GM21423 (cell line): ENCODE results near the gene PTPRN2.

Source experiments
- ATAC-seq: cut with Tn5 transposase; IDR thresholded peaks from one replicate; pipeline ENCODE4 v1.9.1; 2021; ENCODE audit warnings: mild to moderate bottlenecking, moderate library complexity; ENCODE audit not compliant: unreplicated experiment

Gene PTPRN2

DNA sequence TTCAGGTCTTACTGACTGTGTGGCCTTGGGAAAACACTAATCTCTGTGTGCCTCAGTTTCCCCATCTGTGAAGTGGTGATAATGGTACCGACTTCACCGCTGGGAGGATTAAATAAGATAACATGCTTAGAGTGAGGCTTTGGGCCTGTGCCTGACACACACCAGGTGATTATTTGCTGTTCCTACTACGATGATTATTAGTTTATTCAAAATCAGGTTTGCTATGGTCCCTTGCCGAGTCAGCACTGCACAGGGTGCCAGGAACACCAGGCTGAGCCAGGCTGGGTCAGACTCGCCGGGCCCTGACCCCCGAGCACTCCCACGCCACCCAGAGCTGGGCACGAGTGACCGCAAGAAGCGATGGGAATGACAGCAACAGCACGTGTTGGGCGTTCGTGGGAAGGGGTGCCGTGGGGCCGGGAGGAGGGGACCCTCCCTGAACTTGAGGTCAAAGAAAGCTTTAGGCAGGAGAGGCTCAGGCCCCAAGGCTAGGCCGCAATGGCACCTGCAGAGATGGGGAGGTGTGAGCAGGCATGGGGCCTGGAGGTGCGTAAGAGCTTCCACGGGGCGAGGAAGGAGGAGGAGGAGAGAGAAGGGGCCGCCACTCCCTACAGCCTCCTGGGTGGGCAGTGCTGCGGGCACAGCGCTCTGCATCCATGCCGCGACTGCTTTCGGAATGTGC lies 925.4 kb downstream of the PTPRN2 start:
- ATAC-seq: no peak

DNA sequence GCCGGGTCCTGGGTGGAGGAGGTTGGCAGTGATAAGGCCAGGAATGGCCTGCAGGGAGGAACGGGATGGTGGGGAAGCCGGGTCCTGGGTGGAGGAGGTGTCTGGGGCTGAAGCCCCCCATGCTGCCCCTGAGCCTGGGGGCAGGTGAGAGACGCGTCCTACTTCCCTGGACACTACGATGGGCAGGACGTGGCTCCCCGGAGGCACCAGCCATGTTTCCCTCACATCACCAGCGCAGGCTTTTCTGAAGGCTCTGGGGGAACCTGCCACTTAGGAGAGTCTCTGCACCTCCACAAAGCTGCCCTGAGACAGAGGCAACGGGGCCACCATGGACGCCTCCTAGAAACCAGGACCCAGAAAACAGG lies 926.0 kb downstream of the PTPRN2 start:
- ATAC-seq: no peak

DNA sequence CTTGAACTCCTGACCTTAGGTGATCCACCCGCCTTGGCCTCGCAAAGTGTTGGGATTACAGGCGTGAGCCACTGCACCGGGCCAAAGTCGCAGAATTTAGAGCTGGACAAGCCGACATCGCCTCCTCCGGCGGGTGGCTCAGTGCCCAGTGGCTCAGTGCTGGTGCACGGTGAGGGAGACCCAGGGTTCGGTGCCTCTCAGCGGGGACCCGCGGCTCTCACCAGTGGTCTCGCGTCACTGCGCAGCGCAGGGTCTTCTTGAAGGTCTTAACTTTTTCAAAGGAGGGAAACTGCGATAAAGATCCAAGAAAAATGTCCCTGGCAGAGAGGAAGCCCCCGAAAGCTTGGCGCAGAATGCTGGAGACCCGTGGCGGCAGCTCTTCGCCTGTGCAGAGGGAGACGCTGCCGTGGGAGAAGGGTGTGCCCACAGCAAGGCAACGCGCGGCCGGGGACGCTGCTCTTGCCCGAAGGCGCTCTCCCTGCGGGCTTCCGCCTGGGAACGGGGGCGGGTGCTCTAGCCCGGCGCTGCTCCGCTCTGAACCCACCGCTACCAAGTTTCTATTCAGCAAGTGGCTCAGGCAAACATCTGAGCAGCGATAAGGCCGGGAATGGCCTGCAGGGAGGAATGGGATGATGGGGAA lies 926.5 kb downstream of the PTPRN2 start:
- ATAC-seq: no peak

DNA sequence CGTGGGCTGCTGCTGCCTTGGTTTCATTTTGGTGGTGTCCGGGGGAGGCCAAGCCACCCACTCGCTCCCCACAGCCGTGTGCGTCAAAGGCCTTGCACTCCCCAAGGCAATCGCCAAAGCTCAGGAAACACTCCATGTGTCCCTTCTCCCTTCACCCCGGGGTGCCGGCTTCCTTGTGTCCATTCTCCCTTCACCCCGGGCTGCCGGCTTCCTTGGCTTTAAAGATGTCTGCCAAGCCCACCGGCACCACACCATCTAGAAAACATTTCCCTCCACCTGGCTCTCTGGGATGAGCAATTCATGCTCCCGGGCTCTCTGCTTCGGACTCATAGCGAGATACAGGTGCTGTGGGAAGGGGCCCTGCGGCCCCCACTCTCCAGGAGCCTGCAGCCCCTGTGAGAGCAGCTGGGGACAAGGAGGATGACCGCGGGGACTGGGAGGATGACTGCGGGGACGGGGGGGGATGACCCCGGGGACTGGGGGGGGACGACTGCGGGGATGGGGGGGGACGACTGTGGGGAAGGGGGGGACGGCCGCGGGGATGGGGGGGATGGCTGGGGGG lies 928.7 kb downstream of the PTPRN2 start:
- ATAC-seq: no peak

DNA sequence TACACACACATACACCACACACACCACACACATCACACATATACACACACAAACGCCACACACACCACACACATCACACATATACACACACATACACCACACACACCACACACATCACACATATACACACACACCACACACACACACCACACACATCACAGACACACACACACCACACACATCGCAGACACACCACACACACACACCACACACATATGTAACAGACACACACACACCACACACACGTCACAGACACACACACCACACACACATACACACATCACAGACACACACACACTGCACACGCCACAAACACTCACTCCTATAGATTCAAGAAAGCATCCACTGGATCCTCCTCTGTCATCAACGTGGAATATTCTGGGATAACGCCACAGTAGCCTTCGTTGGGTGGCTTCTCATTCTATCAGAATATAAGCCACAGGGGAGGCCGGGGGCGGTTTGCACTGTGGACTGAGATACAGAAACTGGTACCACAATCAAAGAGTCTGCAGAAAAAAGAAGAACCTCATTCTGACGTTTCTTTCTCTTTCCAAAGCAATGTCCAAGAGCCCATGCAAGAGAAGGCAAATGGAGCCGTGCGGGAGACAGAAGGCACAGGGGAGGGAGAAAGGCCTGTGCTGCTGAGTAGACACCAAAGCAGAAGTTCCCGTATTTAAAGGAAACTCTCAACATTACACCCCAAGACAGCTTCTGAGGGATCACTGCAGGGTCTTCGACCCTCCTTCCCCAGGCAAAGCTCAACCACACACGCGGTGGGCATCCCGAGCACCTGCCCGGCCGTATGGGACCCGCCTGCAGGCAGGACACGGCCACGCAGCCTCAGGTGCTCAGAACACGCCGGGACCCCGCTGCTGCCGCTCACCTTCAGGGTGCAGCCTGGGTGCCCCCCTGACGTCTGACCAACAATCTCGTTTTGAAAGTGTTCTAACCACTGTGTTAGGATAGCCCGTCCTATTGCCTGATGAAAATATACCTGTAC lies 929.6 kb downstream of the PTPRN2 start:
- ATAC-seq: no peak

DNA sequence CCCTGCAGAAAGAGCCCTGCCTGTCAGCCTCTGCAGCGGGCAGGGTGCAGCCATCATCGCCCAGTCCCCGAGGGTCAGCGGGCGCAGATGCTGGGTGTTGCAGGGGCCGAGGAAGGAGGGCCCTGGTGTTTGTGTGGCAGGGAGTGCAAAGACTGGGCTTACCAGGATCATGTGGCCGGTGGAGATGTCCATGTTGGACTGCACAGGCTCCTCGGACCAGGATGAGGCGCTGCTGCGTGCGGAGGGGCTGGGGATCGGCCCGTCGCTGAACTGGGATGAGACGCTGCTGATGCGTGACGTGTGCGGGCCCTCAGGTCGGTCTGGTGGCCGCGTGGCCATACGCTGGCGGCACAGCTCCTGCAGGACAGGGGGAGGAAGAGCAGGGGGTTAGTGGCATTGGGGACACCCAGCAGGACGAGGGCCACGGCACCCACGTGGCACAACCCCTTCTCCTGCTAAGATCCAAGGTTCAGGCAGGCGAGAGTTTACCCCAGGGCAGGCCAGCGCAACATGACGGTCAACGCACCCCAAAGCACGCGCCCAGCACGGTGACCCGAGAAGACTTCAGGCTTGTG lies 931.3 kb downstream of the PTPRN2 start:
- no peak for ATAC-seq

DNA sequence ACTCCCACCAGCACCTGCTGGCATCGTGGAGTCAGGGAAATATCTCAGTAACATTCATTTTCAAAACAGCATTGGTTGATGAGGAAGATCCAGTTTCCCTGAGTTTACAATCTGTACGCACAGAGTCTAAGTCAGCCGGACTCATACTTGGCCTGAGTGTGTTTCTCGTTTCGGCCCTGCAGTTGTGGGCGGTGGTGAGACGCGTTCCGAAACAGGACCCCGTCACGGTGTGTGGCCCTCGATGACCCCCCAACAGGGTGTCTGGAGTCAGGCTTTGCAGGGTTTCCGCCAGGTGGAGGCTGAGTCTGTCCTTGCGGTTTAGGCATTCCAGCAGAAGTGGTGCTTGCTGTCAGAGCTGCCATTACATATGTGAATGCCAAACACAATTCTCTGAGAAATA lies 933.3 kb downstream of the PTPRN2 start:
- no peak for ATAC-seq

DNA sequence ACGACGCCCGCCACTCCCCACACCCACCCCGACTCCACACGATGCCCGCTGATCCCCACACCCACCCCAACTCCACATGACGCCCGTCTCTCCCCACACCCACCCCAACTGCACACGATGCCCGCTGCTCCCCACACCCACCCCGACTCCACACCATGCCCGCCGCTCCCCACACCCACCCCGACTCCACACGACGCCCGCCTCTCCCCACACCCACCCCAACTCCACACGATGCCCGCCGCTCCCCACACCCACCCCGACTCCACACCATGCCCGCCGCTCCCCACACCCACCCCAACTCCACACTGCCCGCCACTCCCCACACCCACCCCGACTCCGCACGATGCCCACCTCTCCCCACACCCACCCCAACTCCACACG lies 933.8 kb downstream of the PTPRN2 start:
- ATAC-seq: no peak

DNA sequence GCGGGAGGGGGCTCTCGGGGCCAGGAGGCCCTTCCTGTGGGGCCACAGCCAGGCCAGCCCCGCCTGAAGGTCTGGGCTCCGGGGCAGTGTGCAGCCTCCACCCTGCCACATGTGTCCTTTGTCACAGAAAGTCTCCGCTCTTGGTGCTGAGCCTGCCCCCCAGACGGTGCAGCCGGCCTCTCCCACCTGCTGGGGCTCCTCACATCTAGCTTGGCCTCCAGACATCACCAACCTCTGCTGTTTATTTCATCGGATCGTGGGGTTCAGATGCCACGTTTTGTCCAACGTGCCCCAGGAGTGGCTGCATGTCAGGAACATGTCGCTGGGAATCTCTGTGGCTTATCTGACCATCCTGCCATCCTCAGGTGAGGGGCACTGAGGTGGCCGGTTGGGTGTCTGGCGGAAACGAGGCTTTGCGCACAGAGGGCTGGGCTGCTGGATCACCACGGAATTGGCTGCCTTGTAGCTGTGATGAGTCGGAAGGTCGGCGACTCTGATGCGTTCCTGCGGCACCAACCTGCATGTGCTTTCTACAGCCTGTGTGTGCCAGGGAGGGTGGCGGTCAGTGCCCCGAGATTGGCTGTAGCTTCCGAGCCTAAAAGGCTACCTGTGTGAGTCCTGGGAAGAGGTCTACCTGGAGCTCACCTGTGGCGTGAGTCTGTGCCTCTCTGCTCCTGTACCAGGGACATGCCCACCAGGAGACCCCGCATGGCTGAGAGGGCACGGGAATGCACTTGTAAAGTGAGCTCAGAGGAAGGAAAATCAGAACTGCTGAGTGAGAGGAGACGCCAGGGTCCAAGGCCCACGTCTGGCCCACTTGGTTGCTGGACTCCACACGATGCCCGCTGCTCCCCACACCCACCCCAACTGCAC lies 934.4 kb downstream of the PTPRN2 start:
- ATAC-seq: no peak

DNA sequence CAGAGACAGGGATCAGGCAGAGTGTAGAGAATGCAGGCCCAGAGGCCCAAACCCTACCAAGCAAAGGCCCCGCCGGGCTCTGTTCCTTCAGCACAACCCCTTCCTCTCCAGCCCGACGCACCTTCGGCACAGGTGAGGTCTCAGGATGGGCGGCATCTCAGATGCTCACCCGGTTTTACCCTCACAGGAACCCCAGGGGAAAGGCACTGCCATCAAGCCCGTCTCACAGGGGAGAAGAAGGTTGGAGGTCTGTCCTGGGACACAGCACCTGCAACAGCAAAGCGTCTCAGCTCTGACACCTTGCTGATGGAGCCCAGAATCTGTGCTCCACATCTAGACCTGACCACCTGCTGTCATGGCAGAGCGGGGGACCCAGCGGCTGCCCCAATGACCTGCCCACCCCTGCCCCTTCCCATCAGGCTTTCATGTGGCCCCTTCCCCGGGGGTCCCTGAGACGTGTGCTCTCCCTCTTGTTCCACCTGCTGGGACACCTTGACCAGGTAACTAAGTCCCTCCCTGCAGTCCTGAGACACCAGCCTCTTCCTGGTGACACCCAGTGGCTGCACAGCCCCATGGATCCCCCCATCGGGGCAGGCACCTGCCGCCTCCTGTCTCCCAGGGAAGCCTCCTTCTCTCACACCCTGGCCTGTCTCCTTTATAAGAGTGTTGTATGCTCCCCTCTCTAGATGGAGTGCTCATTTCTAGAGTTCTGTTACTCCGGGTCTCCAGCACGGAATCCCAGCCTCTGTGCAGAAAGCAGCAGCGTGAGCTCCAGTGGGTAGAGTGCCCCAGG lies 935.3 kb downstream of the PTPRN2 start:
- no peak for ATAC-seq

DNA sequence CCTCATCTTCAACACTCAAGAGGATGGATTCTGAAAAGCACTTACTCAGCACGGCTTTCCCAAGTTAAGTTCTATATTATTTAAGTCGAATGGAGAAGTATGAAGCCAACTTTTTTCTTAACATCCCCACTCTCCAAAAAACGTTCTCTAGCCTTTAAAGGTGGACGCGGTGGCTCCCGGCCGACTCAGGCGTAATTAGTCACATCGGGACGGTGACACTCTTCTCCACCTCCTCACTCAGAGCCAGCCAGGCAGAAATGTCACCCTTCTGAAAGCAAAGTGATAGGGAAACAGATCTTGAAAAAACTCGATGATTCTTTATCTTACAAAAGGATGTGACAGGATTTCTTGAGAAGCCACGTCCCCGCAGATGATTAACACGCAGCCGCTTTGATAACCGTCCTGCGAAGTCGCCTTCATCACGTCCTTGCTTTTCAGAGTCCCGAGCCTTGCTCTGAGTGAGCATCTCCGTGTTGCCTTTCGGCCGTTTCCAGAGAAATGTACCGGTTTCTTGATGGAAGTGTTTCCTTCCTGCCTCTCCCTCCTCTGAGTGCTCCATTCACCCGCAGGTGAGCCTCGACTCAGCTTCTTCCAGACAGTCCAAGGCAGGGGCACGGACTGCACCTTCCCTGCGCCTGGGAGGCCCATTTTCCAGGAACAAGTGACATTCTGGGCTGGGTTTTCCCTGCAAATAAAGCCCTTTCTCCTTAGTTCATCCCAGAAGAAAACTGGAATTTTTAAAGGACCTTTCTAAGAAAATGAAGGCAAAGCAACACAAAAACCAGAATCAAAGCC lies 936.1 kb downstream of the PTPRN2 start:
- ATAC-seq: no peak

DNA sequence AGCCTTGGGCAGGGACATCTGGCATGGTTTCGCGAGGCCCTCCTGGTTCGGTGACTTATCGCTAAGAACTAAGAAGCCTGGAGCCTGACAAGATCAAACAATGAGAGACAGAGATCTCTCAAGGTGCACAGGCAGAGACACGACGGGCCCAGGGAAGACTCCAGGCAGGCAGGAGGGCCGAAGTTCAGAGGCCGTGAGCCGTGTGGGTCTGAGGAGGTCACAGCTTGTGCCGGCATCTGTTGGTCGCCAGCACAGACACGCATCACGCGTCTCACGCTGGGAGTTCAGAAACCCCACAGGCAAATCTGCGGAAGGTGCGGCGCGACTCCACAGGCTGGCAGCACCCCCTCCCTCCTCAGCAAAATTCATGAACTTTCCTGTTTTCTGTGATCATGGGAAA lies 936.8 kb downstream of the PTPRN2 start:
- no peak for ATAC-seq

DNA sequence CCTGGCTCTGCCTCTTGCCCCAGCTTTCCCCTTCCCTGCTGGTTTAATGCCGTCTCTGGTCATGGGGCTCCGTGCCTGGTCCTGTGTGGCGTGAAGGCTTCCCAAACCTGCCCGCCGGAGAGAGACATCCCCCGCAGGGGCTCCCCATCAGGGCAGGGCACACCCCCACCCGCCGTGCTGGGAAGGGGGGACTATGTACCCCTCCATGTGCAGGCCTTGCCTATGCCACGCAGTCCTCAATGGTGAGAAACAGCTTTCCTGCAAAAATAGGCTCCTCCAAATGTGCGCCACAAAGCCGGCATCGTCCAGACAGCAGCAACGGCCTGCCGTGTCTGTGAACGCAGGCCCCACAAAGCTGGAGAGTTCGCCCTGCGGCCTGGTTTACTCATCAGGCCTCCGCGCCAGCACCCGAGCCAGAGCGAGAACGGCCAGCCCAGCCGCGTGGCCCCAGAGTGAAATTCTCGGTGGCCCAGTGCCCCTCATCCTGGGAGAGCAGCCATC lies 937.4 kb downstream of the PTPRN2 start:
- no peak for ATAC-seq

DNA sequence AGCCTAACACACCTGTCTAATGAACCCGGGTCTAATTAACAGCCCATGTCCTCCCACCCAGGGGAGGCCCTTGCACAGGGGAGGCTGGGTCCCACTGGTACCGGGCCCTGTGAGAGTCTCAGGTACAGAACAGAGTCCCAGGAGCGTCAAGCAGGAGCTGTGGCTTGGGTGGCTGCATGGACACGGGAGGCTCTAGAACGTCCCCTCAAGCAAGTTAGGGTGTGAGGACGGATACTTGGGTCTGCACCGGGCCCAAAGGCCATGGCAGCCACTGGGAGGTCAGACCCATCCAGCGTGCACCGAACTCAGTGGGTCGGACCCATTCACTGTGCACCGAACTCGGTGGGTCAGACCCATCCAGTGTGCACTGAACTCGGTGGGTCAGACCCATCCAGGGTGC lies 941.1 kb downstream of the PTPRN2 start:
- no peak for ATAC-seq

DNA sequence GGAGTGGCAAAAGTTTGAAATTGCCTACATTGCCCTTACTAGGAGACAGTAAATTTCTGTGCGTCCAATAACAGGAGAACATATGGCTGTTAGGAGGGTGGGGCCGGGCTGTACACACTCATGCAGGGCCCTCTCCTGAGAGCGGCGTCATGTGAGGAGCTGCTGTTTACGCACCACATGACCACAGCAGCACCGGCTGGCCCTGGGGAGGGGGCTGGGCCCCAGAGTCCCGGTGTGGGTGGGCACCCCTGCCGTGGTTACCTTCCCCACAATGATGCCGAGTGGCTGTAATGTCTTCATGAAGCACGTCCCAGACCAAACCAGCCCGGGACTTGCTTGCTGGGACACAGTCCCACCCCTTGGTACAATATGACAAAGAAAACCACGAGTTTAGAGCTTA lies 942.1 kb downstream of the PTPRN2 start:
- ATAC-seq: no peak

DNA sequence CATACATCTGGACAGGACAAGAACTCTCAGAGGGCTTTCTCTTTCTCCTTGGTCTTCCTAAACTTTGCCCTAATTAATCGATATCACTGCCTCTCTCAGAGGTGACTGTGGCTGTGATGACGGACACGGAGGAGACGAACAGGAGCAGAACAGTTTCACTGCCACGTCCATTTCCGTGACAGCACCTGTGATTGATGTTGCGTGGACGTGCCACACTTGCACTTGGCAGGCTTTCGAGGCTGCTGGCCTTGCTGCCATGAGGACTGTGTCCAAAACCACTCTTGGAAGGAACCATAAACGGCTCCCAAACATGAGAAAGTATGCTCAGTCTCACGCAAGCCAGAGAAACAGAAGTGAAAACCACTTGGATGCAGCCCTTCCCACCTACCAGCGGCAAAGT lies 942.7 kb downstream of the PTPRN2 start:
- ATAC-seq: no peak

DNA sequence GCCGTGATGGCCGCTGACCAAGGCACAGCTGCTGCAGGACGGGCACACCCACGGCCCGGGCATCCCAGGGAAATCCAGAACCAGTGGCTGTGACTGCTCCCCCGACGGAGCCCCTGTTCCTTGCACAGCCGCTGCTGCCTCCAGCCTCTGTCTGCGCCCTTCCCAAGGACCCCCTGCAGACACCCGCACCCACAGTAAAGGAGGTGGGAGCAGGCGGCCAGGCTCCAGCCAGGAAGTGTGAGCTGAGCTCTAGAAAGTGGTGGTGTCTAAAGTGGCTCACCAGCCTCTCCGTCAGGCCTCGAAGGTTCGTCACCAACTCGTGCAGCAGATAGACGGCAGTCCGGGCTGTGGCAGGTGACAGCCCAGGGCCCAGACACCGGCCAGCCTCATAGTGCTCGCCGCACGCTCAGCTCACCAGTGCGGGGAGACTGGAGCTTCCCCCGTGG lies 944.1 kb downstream of the PTPRN2 start:
- ATAC-seq: no peak

DNA sequence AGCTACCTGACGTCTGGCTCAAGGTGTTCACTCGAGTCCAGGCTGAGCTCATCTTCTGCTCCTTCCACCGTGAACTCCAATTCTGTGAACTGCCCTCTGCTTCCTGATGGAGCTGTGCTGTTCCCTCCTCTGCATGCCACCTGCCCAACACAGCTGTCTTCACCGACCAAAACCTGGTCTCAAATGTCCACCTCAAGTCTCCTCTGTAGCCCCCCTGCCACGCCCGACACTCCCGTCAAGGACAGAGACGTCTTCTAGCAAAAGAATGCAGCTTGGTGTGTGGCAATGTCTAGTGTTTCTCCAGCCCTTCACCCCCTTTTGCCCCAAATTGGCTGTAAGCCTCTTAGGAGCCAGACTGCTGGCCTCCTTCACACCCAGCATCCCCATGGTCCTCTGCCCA lies 945.8 kb downstream of the PTPRN2 start:
- ATAC-seq: no peak
